C4-2B (cell line): Measurements from ENCODE around the gene CHTF18.

Experiments used
- H3K27ac ChIP-seq: fragments of 450-650 bp; 2 replicates; pipeline ENCODE4 v1.5.1; 2017
- CTCF ChIP-seq: fragments of 450-650 bp; conservative IDR thresholded peaks from 2 replicates; pipeline ENCODE4 v1.5.1; 2017; ENCODE audit warnings: mild to moderate bottlenecking
- ZFX ChIP-seq: fragments of 450-650 bp; IDR thresholded peaks from 2 replicates; pipeline ENCODE4 v1.6.1; 2017

CHTF18 gene

GRCh38 chr16:801584-802363 is 13.4 kb downstream of the CHTF18 start:
- H3K27ac ChIP-seq, result no peak overlapping the region
- no peak for TF ChIP-seq ZFX
- TF ChIP-seq CTCF, result no peak

GRCh38 chr16:802461-802860 is 14.0 kb downstream of the CHTF18 start:
- TF ChIP-seq ZFX, result no peak
- no peak for TF ChIP-seq CTCF
- H3K27ac ChIP-seq, result no peak overlapping the region

GRCh38 chr16:802914-803753 is 14.7 kb downstream of the CHTF18 start:
- TF ChIP-seq CTCF, result no peak
- no peak for TF ChIP-seq ZFX
- H3K27ac ChIP-seq, result no peak overlapping the region

DNA sequence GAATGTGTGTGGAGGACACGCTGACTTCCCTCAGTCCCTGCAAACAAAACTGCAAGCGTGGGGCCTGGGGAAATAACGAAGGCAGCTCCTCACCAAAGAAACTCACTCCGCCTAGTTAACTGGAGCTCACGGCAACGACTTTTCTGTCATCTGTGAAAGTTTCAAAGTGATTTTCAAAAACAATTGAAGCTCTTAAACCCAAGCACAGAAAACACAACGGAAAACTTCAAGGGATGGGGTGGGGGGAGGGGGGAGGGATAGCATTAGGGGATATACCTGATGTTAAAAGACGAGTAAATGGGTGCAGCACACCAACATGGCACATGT is 15.3 kb downstream of the CHTF18 start:
- no peak overlapping the region for H3K27ac ChIP-seq
- TF ChIP-seq ZFX, result no peak
- TF ChIP-seq CTCF, result no peak

GRCh38 chr16:804193-805048 is 16.0 kb downstream of the CHTF18 start:
- TF ChIP-seq CTCF, result no peak
- TF ChIP-seq ZFX, result no peak
- H3K27ac ChIP-seq, result no peak overlapping the region

DNA sequence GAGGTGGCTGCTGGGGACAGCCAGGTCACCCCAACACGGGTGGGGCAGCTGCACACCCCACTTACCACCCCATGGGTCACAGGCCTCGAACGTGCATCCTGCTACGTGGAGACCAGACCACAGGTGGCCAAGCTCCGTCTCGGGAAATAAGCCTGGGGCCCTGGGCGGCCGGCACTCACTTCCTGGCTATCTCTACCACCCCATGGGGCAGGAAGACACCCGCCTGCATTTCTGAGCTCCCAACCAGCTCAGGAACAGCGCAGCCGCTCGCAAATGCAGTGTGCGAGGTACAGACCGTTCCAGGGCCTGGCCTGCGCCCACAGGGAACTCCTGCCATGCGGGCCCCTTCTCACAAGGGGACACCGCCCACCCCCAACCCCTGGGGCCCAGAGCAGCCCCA is 17.1 kb downstream of the CHTF18 start:
- H3K27ac ChIP-seq, result no peak overlapping the region
- TF ChIP-seq ZFX (no peak), CTCF (no peak)
